ENCODE data around the gene MALAT1. TPM values are rescaled to one million over a fixed set of nuclear protein-coding genes. Genes with fewer than 3 reads are reported as not detected.

The MALAT1 gene
- total and polyA plus RNA-seq, 2 of the 8 experiments (the other 6 are each of a cell fraction or from before 2014, with no cell fraction given) = 115 to 984 TPM

- no peak overlapping the region for H3K9ac ChIP-seq (replicated peaks in 1 of 4; ENCODE audit: extremely low read depth in 1 of 4, low read depth in 3 of 4, low read length in 3 of 4)
- no peak overlapping the region for H2AFZ ChIP-seq (ENCODE audit: low read length)
- no peak overlapping the region for H3K4ac ChIP-seq (replicated peaks; ENCODE audit: insufficient read length, low read depth, low read length)
- no peak overlapping the region for H3K56ac ChIP-seq (replicated peaks; ENCODE audit: insufficient read length, low read depth, low read length)
- peaks cover 4% of the 10 kb centered on the region; the same call in 1 of the 2 replicates for H3K23me2 ChIP-seq (ENCODE audit: low read depth, low read length)
- H4K8ac ChIP-seq (ENCODE audit: extremely low read depth, insufficient read depth, low read length) = no peak overlapping the region
- no peak overlapping the region for H4K5ac ChIP-seq (ENCODE audit: insufficient read length, low read depth, low read length)
- H3K9me3 ChIP-seq (ENCODE audit: insufficient read depth in 2 of 2, low read depth in 1 of 2, low read length in 1 of 2) = peaks cover 0 to 6% of the 10 kb centered on the region in 2 experiments; a peak in 1 of 4 replicates
- no peak overlapping the region for H2BK5ac ChIP-seq (ENCODE audit: low read depth, low read length)
- H3K4me1 ChIP-seq (replicated peaks in 1 of 4; ENCODE audit: control insufficient read depth in 3 of 4, insufficient read depth in 4 of 4, low read length in 3 of 4) = peaks cover 0 to 6% (median 1%) of the 10 kb centered on the region in 4 experiments; a peak in 5 of 7 replicates
- no peak overlapping the region for H2BK20ac ChIP-seq (ENCODE audit: low read length)
- H2BK12ac ChIP-seq (ENCODE audit: low read depth, low read length) = no peak overlapping the region
- H3K79me2 ChIP-seq (ENCODE audit: control insufficient read depth in 1 of 2, insufficient read depth in 2 of 2, low read length in 2 of 2) = no peaks in the 10 kb centered on the region
- H3K27ac ChIP-seq (ENCODE audit: low read depth, low read length) = no peak overlapping the region
- H4K20me1 ChIP-seq (replicated peaks in 1 of 2; ENCODE audit: control insufficient read depth in 1 of 2, insufficient read depth in 2 of 2, low read length in 2 of 2) = no peaks in the 10 kb centered on the region
- no peaks in the 10 kb centered on the region for H3K36me3 ChIP-seq (ENCODE audit: control insufficient read depth in 2 of 4, insufficient read depth in 4 of 4, low read length in 3 of 4)
- H3K27me3 ChIP-seq (replicated peaks in 1 of 4; ENCODE audit: control insufficient read depth in 3 of 4, extremely low read depth in 1 of 4, insufficient read depth in 3 of 4, low read length in 3 of 4) = peaks cover 13 to 40% (median 35%) of the 10 kb centered on the region in 4 experiments
- no peak overlapping the region for H3K4me2 ChIP-seq (ENCODE audit: insufficient read depth in 1 of 2, low read depth in 2 of 2, low read length in 2 of 2)
- H3K4me3 ChIP-seq (ENCODE audit: extremely low read depth in 1 of 4, insufficient read depth in 2 of 4, low read depth in 3 of 4, low read length in 4 of 4) = no peak overlapping the region
- no peak overlapping the region for H2BK120ac ChIP-seq (replicated peaks; ENCODE audit: low read depth, low read length)
- FAIRE-seq = no peak
- ChIA-PET CTCF (ENCODE audit: partially characterized antibody) (interaction anchor here (1.3 kb wide), 1 partner anchor 57 kb away, joined by 3 read pairs; no protein-coding TSS in a partner anchor), POLR2A (ENCODE audit: partially characterized antibody) (interaction anchor here (0.7 to 3.6 kb wide), 4 partner anchors 29 to 53 kb away, joined by 3 to 26 read pairs (median 6); partner anchors contain the start of genes MALAT1 and NEAT1)
- no peak overlapping the region for H3K23ac ChIP-seq (ENCODE audit: insufficient read length)
- 88% methylated on average over 8 of the region's 8 CpGs; no CpG with 5 or more reads in 1 of the 2 experiments for WGBS, 2 experiments (ENCODE audit: extremely low coverage in 1 of 2, insufficient coverage in 1 of 2, insufficient read length in 1 of 2, insufficient replicate concordance in 2 of 2, low coverage in 1 of 2, low lambda C conversion rate in 2 of 2, missing lambda C conversion rate in 1 of 2)
- no peak overlapping the region for H4K91ac ChIP-seq (replicated peaks; ENCODE audit: insufficient read length, low read length)
- H2BK15ac ChIP-seq (ENCODE audit: low read length) = no peak overlapping the region
- H3K79me1 ChIP-seq (ENCODE audit: low read depth, low read length) = no peaks in the 10 kb centered on the region
- H3K14ac ChIP-seq (ENCODE audit: insufficient read length) = no peak overlapping the region
- no peak overlapping the region for H2AK5ac ChIP-seq (ENCODE audit: low read depth, low read length)
- DNase-seq (ENCODE audit: low read depth in 1 of 2, low spot score in 2 of 2) = no peak
- H3K18ac ChIP-seq (ENCODE audit: extremely low read depth, low read length) = no peak overlapping the region
- TF ChIP-seq, protein P1, sequence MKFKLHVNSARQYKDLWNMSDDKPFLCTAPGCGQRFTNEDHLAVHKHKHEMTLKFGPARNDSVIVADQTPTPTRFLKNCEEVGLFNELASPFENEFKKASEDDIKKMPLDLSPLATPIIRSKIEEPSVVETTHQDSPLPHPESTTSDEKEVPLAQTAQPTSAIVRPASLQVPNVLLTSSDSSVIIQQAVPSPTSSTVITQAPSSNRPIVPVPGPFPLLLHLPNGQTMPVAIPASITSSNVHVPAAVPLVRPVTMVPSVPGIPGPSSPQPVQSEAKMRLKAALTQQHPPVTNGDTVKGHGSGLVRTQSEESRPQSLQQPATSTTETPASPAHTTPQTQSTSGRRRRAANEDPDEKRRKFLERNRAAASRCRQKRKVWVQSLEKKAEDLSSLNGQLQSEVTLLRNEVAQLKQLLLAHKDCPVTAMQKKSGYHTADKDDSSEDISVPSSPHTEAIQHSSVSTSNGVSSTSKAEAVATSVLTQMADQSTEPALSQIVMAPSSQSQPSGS (IDR thresholded peaks at IDR 0.05; ENCODE audit: low read length) = no peak
- no peak for TF ChIP-seq GABPA (IDR thresholded peaks at IDR 0.05; ENCODE audit: borderline replicate concordance, insufficient read depth, low read length)
- no peak for TF ChIP-seq KDM4A (IDR thresholded peaks at IDR 0.05; ENCODE audit: low read depth, low read length, severe bottlenecking)
- TF ChIP-seq ATF3 (IDR thresholded peaks at IDR 0.05; ENCODE audit: insufficient read depth, low read depth, low read length) = no peak
- TF ChIP-seq JUN (IDR thresholded peaks at IDR 0.05; ENCODE audit: low read depth, low read length) = no peak
- no peak for TF ChIP-seq BACH1 (IDR thresholded peaks at IDR 0.05; ENCODE audit: low read length)
- TF ChIP-seq, protein P2, sequence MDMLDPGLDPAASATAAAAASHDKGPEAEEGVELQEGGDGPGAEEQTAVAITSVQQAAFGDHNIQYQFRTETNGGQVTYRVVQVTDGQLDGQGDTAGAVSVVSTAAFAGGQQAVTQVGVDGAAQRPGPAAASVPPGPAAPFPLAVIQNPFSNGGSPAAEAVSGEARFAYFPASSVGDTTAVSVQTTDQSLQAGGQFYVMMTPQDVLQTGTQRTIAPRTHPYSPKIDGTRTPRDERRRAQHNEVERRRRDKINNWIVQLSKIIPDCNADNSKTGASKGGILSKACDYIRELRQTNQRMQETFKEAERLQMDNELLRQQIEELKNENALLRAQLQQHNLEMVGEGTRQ (IDR thresholded peaks at IDR 0.05; ENCODE audit: low read length) = no peak
- no peak for TF ChIP-seq TCF12 (IDR thresholded peaks at IDR 0.05; ENCODE audit: low read depth, low read length)
- TF ChIP-seq EZH2 (IDR thresholded peaks at IDR 0.05; ENCODE audit: low read depth, low read length, severe bottlenecking) = no peak
Observed at GRCh38 chr11:65452806-65453490, 45.9 kb upstream of the MALAT1 start.
